GM12873 (cell line): ENCODE results near the gene HNRNPAB.

Experiments
- TF ChIP-seq, protein P1 (sequence below): IDR thresholded peaks from 2 replicates; pipeline ENCODE4 v1.5.1; 2012; ENCODE audit warnings: low read depth, mild to moderate bottlenecking, moderate library complexity, low read length, control low read depth; ENCODE audit not compliant: insufficient read depth; ENCODE audit errors: missing control alignments

Gene HNRNPAB

DNA sequence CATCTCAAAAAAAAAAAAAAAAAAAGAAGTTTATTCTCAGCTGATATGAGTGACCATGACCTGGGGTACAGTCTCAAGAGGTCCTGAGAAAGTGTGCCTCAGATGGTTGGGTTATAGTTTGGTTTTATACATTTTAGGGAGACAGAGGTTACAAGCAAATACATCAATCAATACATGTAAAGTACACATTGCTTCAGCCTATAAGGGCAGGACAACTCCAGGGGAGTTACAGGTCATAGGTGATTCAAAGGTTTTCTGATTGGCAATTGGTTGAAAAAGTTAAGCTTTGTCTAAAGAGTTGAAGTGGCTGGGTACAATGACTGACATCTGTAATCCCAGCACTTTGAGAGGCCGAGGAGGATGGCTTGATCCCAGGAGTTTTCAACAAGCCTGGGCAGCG is 14.9 kb upstream of the HNRNPAB start:
- TF ChIP-seq, protein P1, sequence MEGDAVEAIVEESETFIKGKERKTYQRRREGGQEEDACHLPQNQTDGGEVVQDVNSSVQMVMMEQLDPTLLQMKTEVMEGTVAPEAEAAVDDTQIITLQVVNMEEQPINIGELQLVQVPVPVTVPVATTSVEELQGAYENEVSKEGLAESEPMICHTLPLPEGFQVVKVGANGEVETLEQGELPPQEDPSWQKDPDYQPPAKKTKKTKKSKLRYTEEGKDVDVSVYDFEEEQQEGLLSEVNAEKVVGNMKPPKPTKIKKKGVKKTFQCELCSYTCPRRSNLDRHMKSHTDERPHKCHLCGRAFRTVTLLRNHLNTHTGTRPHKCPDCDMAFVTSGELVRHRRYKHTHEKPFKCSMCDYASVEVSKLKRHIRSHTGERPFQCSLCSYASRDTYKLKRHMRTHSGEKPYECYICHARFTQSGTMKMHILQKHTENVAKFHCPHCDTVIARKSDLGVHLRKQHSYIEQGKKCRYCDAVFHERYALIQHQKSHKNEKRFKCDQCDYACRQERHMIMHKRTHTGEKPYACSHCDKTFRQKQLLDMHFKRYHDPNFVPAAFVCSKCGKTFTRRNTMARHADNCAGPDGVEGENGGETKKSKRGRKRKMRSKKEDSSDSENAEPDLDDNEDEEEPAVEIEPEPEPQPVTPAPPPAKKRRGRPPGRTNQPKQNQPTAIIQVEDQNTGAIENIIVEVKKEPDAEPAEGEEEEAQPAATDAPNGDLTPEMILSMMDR, result no peak

DNA sequence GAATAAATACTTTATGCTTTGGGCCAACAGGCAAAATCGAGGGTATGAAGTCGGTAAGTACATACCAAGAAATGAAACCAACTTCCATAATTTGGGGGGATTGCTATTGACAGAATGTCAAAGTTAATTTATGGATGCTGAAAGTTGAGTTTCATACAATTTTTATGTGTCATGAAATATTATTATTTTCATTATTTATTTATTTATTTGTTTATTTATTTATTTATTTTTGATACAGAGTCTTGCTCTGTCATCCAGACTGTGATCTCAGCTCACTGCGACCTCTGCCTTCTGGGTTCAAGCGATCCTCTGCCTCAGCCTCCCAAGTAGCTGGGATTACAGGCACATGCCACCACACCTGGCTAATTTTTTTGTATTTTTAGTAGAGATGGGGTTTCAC is 12.7 kb upstream of the HNRNPAB start:
- TF ChIP-seq, protein P1, result no peak

DNA sequence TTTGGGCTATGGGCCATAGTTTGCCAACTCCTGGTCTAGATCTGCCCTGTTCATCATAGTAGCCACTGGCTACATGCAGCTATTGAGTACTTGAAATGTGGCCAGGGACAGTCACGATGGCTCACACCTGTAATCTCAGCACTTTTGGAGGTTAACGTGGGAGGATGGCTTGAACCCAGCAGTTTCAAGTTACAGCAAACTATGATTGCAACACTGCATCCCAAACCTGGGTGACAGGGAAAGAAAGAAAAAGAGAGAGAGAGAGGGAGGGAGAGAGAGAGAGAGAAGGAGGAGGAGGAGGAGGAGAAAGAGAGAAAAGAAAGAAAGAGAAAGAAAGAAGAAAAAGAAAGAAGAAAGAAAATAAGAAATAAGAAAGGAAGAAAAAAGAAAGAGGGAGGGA is 12.1 kb upstream of the HNRNPAB start:
- TF ChIP-seq, protein P1, result no peak

DNA sequence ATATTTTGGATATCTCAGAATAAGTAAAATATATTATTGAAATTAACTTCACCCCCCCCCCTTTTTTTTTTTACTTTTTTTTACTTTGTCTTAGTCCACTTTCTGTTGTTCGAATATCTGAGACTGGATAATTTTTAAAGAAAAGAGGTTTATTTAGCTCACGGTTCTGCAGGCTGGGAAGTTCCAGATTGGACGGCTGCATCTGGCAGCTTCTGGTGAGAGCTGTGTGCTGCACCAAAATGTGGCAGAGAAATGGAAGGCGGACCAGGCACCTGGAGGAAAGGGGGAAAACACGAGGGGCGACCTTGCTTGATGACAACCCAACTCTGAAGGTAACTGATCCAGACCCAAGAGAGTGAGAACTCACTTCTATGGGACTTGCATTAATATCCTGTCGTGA is 11.5 kb upstream of the HNRNPAB start:
- TF ChIP-seq, protein P1, result no peak

DNA sequence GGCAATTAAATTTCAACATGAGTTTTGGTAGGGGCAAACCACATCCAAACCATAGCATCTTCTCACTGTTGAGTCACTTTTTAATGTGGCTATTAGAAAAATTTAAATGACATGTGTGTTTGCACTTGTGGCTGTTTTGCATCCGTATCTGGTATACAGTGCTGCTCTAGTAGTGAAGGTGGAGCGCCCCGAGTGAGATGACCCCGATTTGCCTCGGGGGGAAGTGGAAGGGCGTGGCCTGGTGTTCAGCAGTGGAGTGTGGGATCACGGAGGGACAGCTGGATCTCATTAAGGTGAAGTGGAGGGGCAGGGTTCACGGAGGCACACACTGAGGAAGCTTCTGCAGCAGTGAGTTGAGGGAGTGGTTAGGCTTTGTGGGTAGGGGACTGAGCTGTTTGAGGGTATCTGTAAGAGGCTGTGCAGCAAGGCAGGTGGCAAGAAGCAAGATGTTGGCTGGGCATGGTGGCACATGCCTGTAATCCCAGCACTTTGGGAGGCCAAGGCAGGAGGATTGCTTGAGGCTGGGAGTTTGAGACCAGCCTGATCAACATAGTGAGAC is 11.0 kb upstream of the HNRNPAB start:
- TF ChIP-seq, protein P1, result no peak

DNA sequence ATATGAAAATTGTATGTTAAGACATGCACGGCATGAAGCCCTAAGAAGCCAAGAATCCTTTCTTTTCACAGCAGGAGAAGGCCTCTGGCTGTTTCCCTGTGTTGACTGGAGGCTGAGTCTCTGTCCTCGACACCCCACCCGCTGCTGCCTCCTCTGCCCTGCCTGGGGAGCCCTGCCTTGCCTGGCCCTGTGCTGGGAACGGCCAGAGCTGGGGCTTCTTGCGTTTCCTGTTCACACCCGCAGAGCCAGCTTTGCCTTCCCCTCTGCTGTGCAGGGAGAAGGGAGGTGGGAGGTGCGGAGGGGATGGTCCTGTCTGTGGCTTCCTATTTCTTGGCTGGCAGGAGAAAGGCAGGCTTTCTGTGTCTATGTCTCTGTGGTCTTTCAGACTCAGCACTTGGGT is 10.3 kb upstream of the HNRNPAB start:
- TF ChIP-seq, protein P1, result no peak

DNA sequence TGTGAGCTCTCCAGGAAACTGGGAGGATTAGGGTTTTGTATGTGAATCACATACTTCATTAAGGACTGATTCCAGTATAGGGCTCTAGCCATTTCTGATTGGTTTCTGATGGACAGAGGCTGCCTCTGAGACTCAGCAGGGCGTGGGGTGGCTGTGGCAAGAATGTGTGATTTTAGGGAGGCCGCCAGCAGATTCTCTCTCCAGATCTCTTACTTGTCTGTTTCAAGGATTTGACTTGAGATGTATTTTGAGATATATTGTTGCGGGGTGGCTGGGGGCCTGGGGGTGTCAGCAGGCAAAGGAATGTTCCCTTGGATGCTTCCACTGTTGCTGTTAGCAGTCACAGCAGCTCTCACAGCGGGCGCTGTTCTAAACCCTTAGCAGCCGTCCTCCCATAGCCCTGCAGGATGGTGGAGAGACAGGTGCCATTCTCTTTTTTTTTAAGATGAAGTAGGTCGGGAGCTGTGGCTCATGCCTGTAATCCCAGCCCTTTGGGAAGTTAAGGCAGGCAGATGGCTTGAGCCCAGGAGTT is 8.0 kb upstream of the HNRNPAB start:
- TF ChIP-seq, protein P1, result no peak
